WI38 (cell line): ENCODE measurements around the gene UBAP1.
"Not testable (repeated sequence)": the region's sequence is repeated elsewhere in the genome, so short reads cannot be mapped to it uniquely, and the experiment has no call there.

Experiments
- H3K4me3 ChIP-seq: 2 replicates; pipeline ENCODE4 v1.5.1; 2011; ENCODE audit warnings: low read depth, mild to moderate bottlenecking, control low read depth, low read length
- TF ChIP-seq, protein P1 (sequence below): IDR thresholded peaks from 2 replicates; pipeline ENCODE4 v1.5.1; 2012; ENCODE audit warnings: low read depth, mild to moderate bottlenecking, control low read depth, low read length

UBAP1 gene

DNA sequence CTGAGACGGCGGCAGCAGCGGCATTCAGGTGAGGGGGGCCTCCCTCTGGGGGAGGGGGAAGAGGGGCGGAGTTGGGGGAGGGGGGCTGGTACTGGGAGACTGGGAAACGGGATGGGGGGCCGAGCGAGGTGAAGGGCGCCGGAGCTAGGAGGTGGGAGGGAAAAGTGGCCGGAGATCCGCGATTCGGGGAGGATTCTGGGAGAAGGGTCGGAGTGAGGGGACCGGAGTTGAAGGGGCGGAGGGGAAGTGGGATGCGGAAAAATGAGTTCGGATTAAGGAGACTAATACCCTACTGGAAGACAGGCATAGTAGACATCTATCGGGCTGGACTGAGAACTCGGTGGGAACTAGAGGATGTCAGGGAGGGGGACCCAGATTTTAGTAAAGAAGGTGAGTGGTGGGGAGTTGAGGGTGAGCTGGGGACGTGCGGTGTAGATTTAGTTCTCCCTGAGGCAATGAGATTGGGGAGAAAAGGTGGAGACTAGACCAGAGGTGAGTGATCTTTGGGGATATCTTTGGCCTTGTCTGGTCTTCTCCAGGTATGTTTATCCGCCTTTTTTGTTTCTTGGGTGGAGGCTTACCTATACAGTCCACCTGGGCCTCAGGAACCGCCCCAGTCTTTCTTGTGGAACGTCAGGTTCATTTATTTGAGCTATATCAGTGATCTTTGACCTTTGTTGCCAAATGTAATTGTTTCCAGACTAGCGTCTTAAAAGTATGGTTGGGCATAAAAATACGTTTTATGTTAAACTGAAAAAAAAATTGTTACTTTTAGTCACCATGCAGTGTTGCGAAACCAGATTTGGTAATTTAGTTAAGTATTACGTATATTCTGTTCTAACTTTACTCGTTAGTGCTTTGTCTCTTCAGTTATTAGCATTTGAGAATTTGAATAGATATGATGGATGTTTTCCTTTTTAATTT is 632 bp downstream of the UBAP1 start:
- peak overlapping the region; percentile 76 for H3K4me3 ChIP-seq
- TF ChIP-seq, protein P1, sequence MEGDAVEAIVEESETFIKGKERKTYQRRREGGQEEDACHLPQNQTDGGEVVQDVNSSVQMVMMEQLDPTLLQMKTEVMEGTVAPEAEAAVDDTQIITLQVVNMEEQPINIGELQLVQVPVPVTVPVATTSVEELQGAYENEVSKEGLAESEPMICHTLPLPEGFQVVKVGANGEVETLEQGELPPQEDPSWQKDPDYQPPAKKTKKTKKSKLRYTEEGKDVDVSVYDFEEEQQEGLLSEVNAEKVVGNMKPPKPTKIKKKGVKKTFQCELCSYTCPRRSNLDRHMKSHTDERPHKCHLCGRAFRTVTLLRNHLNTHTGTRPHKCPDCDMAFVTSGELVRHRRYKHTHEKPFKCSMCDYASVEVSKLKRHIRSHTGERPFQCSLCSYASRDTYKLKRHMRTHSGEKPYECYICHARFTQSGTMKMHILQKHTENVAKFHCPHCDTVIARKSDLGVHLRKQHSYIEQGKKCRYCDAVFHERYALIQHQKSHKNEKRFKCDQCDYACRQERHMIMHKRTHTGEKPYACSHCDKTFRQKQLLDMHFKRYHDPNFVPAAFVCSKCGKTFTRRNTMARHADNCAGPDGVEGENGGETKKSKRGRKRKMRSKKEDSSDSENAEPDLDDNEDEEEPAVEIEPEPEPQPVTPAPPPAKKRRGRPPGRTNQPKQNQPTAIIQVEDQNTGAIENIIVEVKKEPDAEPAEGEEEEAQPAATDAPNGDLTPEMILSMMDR, result no peak

DNA sequence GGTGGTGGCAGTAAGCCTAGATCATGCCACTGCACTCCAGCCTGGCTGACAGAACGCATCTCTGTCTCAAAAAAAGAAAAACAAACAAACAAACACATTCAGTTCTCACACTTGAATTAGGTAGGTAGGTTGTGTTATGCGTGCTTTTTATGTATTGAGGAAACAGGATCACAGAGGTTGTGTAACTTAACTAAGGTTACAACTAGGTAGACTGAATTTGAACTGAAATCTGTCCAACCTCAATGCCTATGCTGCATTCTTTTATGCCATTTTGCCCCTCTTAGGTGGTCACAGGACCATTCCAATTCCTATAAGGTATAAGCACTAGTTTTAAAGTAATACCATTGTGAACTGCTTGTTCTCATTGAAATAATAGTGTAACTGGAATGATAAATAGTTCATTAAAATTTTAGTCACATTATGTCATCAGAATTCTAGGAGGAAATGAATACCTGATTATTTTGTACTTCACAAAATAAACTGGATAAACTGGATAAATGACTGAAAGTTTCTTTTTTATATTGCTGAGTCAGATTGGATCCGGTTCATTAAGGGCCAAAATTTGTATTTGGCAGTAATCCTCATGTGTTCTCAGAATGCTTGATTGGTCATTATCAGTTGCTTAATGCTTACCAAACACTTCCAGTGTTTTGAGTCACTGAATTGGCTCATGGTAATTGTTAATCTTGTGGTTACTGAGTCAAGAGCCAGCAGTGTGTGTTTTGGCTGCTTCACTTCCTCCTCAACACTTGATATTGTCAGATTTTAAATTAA is 7.1 kb downstream of the UBAP1 start:
- TF ChIP-seq, protein P1, result no peak
- no peak overlapping the region for H3K4me3 ChIP-seq

DNA sequence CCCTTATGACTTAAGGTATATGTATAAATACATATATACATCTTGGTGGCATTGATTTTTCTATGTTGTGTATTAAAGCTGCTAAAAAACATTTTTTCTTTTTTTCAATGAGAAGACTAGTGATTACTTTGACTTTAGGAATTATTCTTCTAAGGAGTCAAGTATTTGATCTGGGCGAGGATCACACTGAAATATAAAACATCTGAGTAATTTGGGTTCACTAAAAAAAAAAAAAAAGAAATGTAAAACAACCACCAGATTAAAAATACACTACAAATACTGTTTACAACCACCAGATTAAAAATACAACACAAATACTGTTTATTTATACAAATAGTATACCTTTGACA is 9.0 kb downstream of the UBAP1 start:
- TF ChIP-seq, protein P1, result no peak
- no peak overlapping the region for H3K4me3 ChIP-seq

DNA sequence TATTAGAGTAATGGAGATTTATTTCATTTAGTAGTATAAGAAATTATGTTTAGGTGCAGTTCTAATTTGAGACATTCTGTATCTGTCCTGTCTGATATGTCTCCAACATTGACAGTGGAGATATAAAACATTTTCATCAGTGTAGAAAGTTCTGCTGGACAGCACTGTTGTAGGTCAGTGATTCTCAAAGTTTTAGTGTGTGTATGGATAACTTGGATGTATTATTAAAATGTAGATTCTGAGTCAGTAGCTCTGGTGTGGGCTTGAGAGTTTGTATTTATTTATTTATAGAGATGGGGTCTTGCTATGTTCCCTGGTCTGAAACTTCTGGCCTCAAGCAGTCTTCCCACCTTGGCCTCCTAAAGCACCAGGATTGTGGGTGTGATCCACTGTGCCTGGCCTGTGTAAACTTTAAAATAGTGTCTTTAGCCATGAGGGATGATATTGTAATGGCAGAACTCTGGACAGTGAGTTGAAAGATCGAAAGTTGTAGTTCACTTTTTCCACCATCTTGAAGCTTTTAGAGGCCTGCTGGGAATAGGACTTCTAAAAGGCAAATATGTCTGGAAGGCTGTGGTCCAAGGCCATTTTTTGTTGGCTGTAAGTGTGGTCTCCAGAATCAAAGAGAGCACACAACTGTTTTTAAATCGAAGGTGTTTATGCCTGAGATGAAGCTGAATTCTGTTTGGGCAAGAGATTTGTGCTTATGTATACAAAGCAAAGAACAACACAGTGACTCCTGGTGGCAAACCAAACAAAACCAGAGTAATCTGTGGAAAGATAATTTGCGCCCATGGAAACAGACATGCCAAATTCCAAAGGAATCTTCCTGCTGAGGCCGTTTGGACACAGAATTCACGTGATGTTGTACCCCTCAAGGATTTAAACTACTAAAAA is 12.4 kb downstream of the UBAP1 start:
- H3K4me3 ChIP-seq, result no peak overlapping the region
- TF ChIP-seq, protein P1, result no peak

DNA sequence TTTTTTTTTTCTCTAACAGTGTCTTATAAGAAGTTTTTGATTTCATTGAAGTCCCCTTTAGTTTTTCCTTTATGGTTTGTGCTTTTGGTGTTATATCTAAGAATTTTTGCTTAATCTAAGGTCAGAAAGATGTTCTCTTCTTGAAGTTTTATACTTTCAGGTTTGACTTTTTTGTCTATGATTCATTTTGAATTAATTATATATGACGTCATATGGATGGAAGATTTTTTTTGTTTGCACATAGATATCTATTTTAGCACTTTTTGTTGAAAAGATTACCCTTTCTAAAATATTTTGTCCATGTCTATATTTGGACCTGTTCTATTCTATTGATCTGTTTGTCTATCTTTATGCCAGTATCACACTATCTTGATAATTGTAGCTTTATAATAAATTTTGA is 16.3 kb downstream of the UBAP1 start:
- H3K4me3 ChIP-seq, result no peak overlapping the region
- TF ChIP-seq, protein P1, result no peak

DNA sequence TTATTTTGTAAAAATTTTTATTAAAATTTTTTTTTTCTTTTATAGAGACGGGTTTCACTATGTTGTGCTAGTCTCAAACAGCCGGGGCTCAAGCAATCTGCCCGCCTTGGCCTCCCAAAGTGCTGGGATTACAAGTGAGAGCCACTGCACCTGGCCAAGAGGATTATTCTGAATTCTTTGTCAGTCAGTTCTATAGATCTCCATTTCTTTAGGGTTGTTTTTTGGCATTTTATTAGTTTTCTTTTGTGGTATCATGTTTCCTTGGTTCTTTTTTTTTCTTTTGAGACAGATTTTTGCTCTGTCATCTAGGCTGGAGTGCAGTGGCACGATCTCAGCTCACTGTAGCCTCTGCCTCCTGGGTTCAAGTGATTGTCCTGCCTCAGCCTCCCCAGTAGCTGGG is 18.4 kb downstream of the UBAP1 start:
- H3K4me3 ChIP-seq, result not testable (repeated sequence)
